Type B pancreatic cell (in vitro differentiated cells): ENCODE results near the gene GNL3. TPM values are rescaled to one million over a fixed set of nuclear protein-coding genes. Genes with fewer than 3 reads are reported as not detected.

ENCODE experiments used
- DNase-seq: peaks from one replicate; pipeline ENCODE4 v3.0.0; 2021; ENCODE audit warnings: mixed read lengths; ENCODE audit not compliant: unreplicated experiment; ENCODE audit errors: extremely low spot score
- H3K27ac Mint-ChIP-seq: 2 replicates; pipeline ENCODE4 v1.8.0; 2021; ENCODE audit warnings: mild to moderate bottlenecking, mixed read lengths
- H3K27me3 Mint-ChIP-seq: 2 replicates; pipeline ENCODE4 v1.8.0; 2021; ENCODE audit warnings: mixed read lengths
- H3K36me3 Mint-ChIP-seq: 2 replicates; pipeline ENCODE4 v1.8.0; 2021; ENCODE audit warnings: mixed read lengths
- H3K4me1 Mint-ChIP-seq: one replicate; pipeline ENCODE4 v1.8.0; 2021; ENCODE audit warnings: mixed read lengths; ENCODE audit not compliant: unreplicated experiment
- H3K4me3 Mint-ChIP-seq: 2 replicates; pipeline ENCODE4 v1.8.0; 2021; ENCODE audit warnings: mild to moderate bottlenecking, mixed read lengths
- H3K9me3 Mint-ChIP-seq: 2 replicates; pipeline ENCODE4 v1.8.0; 2021; ENCODE audit warnings: mixed read lengths
- total RNA-seq: library from RNA; stranded (reverse); gene quantifications from 2 replicates; pipeline ENCODE4 v1.2.1, GENCODE V29; 2021; ENCODE audit warnings: low replicate concordance
- TF ChIP-seq, protein P1 (sequence below): fragments of 200-600 bp; sonication (generic); conservative IDR thresholded peaks from 2 replicates; pipeline ENCODE4 v1.5.0; 2021; ENCODE audit warnings: antibody characterized with exemption, mild to moderate bottlenecking

The GNL3 gene
- total RNA-seq, 1 donor from 2014 or later, result 114 TPM

DNA sequence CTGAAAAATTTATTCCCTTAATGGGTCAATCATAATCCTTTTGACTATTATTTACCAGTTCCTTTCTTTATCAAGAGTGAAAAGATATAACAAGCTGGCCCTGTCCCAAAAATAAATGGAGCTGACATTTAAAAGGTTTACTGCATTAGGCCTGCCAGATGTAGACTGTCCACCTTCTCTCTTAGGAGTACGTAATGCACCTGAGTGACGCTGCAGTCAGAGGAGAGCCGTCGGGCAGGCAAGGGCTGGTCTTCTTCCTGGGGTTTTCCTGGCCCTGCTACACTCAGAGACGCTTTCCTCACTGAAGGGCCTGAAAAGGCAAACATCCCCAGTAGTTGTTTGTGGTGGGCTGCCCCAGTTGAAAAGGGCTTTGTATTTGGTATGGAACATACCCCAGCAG, 57.3 kb downstream of the GNL3 start:
- Mint-ChIP-seq H3K4me3 (no peak overlapping the region), H3K27me3 (no peaks in the 10 kb centered on the region), H3K4me1 (no peaks in the 10 kb centered on the region), H3K9me3 (no peaks in the 10 kb centered on the region), H3K27ac (no peak overlapping the region), H3K36me3 (peaks cover 24% of the 10 kb centered on the region)
- TF ChIP-seq, protein P1, sequence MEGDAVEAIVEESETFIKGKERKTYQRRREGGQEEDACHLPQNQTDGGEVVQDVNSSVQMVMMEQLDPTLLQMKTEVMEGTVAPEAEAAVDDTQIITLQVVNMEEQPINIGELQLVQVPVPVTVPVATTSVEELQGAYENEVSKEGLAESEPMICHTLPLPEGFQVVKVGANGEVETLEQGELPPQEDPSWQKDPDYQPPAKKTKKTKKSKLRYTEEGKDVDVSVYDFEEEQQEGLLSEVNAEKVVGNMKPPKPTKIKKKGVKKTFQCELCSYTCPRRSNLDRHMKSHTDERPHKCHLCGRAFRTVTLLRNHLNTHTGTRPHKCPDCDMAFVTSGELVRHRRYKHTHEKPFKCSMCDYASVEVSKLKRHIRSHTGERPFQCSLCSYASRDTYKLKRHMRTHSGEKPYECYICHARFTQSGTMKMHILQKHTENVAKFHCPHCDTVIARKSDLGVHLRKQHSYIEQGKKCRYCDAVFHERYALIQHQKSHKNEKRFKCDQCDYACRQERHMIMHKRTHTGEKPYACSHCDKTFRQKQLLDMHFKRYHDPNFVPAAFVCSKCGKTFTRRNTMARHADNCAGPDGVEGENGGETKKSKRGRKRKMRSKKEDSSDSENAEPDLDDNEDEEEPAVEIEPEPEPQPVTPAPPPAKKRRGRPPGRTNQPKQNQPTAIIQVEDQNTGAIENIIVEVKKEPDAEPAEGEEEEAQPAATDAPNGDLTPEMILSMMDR, result no peak
- DNase-seq, result no peak

GRCh38 chr3:52743721-52744120, 57.9 kb downstream of the GNL3 start:
- DNase-seq, result no peak
- no peak overlapping the region for H3K4me3 Mint-ChIP-seq
- peaks cover 28% of the 10 kb centered on the region for H3K36me3 Mint-ChIP-seq
- no peaks in the 10 kb centered on the region for H3K27me3 Mint-ChIP-seq
- H3K27ac Mint-ChIP-seq, result no peak overlapping the region
- H3K4me1 Mint-ChIP-seq, result no peaks in the 10 kb centered on the region
- no peaks in the 10 kb centered on the region for H3K9me3 Mint-ChIP-seq
- TF ChIP-seq, protein P1, result no peak

Other genes starting within 250 kb of the GNL3 start
- gene SEMA3G, start 240.9 kb upstream of the GNL3 start, total RNA-seq, result 0.45 and 0.77 TPM in 2 replicates
- 6.6 and 16.6 TPM in 2 replicates for gene TNNC1, start 232.0 kb upstream of the GNL3 start, total RNA-seq
- gene NISCH, start 230.4 kb upstream of the GNL3 start, total RNA-seq, result 105 and 149 TPM in 2 replicates
- gene STAB1, start 190.7 kb upstream of the GNL3 start, total RNA-seq, result 0.12 TPM in 1 of 2 replicates, not detected in the other
- gene NT5DC2, start 152.2 kb upstream of the GNL3 start, total RNA-seq, result 105 and 231 TPM in 2 replicates
- gene UQCC5, start 149.4 kb upstream of the GNL3 start, total RNA-seq, result 19.0 and 22.8 TPM in 2 replicates
- gene PBRM1, start 119 bp upstream of the GNL3 start, total RNA-seq, result 78.3 and 88.6 TPM in 2 replicates
- 66.1 and 72.7 TPM in 2 replicates for gene GLT8D1, start 19.8 kb downstream of the GNL3 start, total RNA-seq
- 102 and 119 TPM in 2 replicates for gene SPCS1, start 20.1 kb downstream of the GNL3 start, total RNA-seq
- 38.3 and 47.2 TPM in 2 replicates for gene NEK4, start 84.9 kb downstream of the GNL3 start, total RNA-seq
- gene ITIH1, start 91.6 kb downstream of the GNL3 start, total RNA-seq, result 8.0 and 12.2 TPM in 2 replicates
- 0.81 and 0.97 TPM in 2 replicates for gene ITIH3, start 108.8 kb downstream of the GNL3 start, total RNA-seq
- gene ITIH4, start 144.6 kb downstream of the GNL3 start, total RNA-seq, result 4.1 and 14.0 TPM in 2 replicates
- 1.8 TPM in 1 of 2 replicates, not detected in the other for gene MUSTN1, start 149.0 kb downstream of the GNL3 start, total RNA-seq
- 13.1 and 28.4 TPM in 2 replicates for gene STIMATE, start 211.5 kb downstream of the GNL3 start, total RNA-seq